HG02678 (cell line): ENCODE measurements around the gene LRIG2.
"Not testable (repeated sequence)": the region's sequence is repeated elsewhere in the genome, so short reads cannot be mapped to it uniquely, and the experiment has no call there.

Experiments
- ATAC-seq: cut with Tn5 transposase; IDR thresholded peaks from one replicate; pipeline ENCODE4 v1.9.1; 2021; ENCODE audit warnings: mild to moderate bottlenecking, moderate library complexity; ENCODE audit not compliant: unreplicated experiment

The LRIG2 gene

DNA sequence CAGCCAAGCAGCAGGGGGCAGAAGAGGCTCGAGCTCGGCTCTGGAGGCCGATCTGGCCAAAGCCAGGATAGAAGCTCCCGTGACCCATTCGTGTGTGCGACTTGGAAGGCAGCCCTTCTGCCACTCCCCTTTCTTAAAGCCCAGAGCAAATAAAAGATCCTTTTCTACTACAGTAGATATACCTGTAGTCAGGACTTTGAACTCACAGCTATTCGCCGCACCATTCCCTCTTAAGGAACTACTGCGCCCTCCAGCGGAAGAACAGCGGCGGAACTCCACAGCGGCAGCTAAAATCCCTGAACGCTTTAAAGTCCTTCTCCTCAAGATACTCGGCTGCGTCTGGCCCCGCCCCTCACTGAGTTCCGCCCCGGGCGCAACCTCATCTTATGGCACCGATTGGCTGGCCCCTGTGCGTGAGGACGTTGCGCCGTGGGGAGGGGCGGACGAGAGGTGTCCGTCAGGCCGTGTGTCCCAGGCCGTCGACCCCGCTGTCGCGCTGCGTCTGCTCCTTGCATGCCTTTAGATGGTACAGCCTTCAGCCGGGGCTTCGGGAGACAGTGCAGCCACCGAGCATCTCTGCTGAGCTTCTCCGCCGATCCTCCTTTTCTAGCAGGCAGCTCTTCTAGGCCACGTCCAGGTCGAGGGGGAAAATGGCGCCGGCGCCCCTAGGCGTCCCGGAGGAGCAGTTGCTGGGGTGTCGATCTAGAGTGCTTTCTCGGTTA, at the start of gene LRIG2:
TSS of gene LRIG2 (plus strand) at position 442 of the 722 bp plus-strand sequence. CDS start at position 651, 209 bp downstream.
- peak; percentile 96 for ATAC-seq

- not testable (repeated sequence) for ATAC-seq
Measured at GRCh38 chr1:113023316-113023715, 49.7 kb upstream of the LRIG2 start.

- no peak for ATAC-seq
Measured at GRCh38 chr1:113027007-113027406, 46.0 kb upstream of the LRIG2 start.

GRCh38 chr1:113027449-113027848, 45.5 kb upstream of the LRIG2 start:
- ATAC-seq, result no peak

DNA sequence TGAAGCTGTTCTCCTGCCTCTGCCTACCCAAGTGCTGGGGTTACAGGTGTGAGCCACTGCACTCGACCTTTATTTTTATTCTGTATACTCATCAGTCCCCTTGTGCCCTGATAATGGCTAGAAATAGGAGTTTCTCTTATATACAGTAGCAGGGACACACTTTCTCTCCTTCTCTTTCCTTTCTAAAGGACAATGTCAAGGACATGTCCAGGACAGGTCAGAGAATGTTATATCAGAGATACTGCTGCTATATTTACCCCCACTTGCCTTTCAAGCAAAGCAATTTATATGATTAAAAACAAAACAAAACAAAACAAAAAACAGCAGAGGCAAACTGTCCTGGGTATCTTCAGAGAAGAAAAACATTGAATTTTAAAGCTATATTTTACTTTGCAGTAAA, 43.2 kb upstream of the LRIG2 start:
- no peak for ATAC-seq

DNA sequence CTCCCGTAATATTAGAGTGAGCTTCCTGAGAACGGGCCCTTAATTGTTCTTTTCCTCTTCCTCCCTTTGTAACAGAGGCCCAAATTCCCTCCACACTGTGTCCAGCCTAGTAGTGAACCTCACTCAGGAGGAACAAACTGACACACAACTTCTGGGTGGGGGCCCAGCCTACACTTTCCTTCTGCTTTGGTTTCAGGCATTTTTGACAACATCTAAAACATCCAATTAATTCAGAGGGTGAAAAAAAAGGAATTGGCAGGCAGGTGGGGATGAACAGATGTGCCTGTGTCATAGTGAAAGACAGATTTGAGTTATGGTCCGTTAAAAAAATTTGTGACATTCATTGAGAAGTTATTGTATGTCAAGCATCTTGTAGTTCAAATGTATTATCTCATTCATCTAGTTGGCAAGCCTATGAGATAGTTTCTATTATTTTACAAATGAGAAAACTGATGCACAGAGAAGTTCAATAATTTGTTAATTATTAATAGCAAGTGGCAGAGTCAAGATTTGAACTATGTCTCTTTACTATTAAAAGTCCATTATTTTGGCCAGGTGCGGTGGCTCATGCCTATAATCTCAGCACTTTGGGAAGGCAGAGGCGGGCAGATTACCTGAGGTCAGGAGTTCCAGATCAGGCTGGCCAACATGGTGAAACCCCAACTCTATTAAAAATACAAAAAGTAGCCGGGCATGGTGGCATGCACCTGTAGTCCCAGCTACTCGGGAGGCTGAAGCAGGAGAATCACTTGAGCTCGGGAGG, 41.6 kb upstream of the LRIG2 start:
- peak; percentile 79 for ATAC-seq

- ATAC-seq, result no peak
Measured at GRCh38 chr1:113035086-113035485, 37.9 kb upstream of the LRIG2 start.

DNA sequence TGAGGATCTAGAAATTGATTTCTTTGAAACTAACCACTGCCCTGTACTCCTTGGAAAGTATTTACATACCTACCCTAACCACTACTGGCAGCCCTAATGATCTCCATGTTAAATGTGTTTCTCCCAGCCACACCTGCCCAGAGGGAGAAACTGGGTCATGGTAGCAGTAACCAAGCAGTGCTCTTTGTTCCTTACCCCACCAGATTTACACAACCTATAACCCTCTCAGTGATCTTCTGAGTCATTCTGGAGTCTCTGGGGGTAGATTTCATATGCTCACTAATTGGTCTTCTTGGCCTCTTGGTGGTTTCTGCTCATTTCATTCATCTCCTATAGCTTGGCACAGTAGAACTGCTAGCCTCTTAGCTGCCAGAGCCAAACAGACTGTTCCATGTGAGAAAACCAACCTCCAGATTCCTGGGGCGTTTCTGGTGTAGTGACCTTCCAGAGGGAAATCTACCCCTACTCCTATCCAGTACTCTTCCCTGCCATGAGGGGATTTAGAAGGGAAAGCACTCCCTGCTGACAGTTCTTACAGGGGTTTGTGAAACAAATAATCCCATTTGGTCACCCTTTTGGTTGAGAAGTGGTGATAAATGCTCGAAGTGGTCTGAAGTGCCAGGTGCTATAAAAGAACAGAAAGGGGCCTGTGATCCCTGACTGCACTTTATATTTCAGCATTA, 36.2 kb upstream of the LRIG2 start:
- peak; percentile 68 for ATAC-seq

DNA sequence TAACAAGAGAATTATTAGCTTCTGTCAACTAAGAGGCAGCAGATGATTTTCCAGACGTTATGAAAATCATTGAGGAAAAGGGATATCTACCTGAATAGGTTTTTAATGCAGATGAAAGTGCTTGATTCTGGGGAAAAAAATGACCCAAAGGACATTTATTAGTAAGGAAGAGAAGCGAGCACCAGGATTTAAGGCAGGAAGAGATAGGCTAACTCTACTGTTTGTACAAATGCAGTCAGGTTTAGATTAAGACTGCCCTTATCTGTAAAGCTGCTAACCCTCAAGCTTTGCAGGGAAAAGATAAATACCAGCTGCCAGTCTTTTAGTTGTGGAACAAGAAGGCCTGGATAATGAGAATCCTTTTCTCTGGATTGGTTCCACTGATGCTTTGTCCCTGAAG, 33.0 kb upstream of the LRIG2 start:
- no peak for ATAC-seq

- no peak for ATAC-seq
Measured at GRCh38 chr1:113040718-113041412, 32.1 kb upstream of the LRIG2 start.

DNA sequence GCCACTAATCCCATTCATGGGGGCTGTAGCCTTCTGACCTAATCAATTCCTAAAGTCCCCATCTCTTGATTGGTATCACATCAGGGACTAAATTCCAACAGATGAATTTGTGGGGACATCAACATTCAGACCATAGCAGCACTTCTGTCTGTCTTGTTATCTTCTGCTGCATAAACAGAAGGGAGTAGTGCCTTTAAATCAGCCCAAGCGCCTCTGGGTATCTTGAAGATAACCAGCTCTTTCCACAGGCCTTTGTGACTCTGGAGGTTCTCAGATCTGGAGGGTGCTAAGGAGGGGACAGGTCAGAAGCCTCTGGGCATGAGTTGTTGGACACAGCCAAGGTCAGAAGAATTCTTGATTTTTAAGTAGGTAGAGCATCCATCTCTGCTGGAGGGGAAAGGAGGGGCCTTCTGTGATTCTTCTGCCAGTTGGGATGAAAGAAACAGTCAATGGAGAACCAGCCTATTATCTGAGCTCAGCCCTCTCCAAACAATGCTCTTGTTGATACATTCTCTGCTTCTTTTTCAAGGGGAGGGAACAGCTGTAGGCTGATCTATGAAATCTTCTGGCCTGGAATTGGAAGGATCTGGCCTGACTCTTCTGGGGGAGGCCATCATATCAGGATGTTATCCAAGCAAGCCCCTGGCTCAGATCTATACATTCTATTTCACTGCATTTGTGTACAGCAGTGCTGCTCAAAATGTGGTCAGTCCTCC, 31.3 kb upstream of the LRIG2 start:
- ATAC-seq, result peak; percentile 20

GRCh38 chr1:113042285-113043143, 30.5 kb upstream of the LRIG2 start:
- peak; percentile 73 for ATAC-seq

GRCh38 chr1:113043144-113043488, 29.9 kb upstream of the LRIG2 start:
- not testable (repeated sequence) for ATAC-seq

GRCh38 chr1:113046569-113046968, 26.4 kb upstream of the LRIG2 start:
- no peak for ATAC-seq

DNA sequence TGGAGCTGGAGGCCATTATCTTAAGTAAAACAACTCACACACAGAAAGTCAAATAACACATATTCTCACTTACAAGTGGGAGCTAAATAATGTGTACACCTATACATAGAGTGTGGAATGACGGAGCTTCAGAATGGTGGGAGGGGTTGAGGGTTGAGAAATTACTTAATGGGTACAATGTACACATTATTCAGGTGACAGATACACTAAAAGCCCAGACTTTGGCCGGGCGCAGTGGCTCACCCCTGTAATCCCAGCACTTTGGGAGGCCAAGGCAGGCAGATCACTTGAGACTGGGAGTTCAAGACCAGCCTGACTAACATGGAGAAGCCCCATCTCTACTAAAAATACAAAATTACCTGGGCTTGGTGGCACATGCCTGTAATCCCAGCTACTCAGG, 24.9 kb upstream of the LRIG2 start:
- no peak for ATAC-seq

DNA sequence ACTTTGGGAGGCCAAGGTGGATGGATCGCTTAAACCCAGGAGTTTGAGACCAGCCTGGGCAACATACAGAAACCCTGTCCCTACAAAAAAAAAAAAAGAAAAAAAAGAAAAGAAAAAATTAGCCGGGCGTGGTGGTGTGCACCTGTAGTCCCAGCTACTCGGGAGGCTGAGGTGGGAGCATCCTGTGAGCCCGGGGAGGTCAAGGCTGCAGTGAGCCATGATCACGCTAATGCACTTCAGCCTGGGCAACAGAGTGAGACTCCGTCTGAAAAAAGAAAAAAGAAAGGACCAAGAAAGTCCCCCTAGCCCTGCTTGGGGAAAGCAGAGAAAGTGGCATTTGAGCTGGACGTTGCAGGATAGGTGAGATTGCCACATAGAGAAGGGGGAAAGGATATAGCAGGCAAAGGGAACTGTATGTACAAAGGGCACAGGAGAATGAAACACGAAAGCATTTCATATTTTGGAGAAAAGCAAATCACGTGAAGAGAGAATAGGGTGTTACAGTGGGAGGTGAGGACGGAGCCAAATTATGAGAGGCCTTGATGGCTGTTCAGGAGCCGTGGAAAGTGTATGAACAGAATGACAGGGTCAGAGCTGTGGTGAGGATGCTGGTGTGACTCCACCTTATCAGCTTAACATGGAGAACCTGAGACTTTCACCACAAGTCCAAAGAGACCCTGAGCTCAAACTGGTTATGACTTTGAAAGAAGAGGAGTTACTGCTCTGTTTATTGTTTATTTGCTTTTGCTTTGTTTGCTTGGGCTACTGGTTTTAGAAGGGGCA, 19.5 kb upstream of the LRIG2 start:
- no peak for ATAC-seq

DNA sequence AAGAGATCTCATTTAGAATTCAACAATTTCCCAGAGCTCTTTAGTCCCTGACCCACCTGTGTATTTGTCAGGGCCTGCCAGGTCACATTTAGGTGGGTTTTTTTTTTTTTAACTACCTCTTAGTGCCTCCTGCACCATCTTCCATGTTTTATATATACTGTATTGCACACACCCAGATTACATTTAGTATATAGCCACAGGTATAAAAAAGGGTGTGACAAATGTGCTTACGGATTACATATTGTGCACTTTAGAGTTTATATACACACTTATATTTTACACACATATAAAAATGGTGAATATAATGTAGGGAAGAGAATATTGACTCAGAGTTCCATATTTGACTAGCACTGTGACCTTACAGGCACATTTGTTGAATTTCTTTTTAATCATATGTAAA, 17.4 kb upstream of the LRIG2 start:
- ATAC-seq, result no peak

DNA sequence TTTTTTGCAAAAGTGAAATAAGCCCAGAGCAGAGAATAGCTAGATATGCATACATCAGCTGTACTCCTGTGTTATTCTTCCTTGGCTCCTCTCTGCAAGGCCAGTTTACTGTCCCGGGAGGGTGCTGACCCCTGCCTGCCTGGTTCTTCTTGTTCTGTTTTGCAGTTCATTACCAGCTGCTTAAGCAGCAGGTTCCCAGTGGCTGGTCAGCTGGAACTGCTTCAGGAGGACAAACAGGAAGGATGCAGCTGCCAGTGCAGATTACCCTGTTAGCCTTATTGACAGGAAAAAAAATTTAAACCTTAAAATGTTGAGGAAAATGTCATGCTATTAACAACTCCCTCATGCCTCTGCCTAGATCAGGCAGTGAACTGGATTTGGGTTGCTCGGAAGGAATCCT, 16.0 kb upstream of the LRIG2 start:
- no peak for ATAC-seq
